ENCODE measurements around the gene SDF4.

SDF4 gene

GRCh38 chr1:1206966-1207531 lies 24.8 kb downstream of the SDF4 start:
- WGBS = 76% methylated on average over 19 of the region's 19 CpGs
- no peak overlapping the region for H3K27ac ChIP-seq (ENCODE audit: low read depth, low read length)
- peak overlapping the region; percentile 32; the same call in 1 of the 2 replicates for H3K4me3 ChIP-seq (ENCODE audit: low read length)
- H3K36me3 ChIP-seq (ENCODE audit: insufficient read depth, low read length) = no peaks in the 10 kb centered on the region
- H3K9ac ChIP-seq (ENCODE audit: low read depth, low read length) = no peak overlapping the region
- H3K9me3 ChIP-seq (ENCODE audit: insufficient read depth, low read depth, low read length) = no peaks in the 10 kb centered on the region
- no peaks in the 10 kb centered on the region; the same call in 1 of the 2 replicates for H3K4me1 ChIP-seq (ENCODE audit: insufficient read depth, low read length)
- peaks cover 35% of the 10 kb centered on the region for H3K27me3 ChIP-seq (ENCODE audit: insufficient read depth, low read length)

GRCh38 chr1:1206376-1206965 lies 25.3 kb downstream of the SDF4 start, which contains the start of gene TNFRSF18:
TSS of gene TNFRSF18 (minus strand) at chr1:1206592. CDS start at chr1:1206571, 21 bp downstream.
- no peak within 1 kb of the TSS for H3K27ac ChIP-seq (ENCODE audit: low read depth, low read length)

DNA sequence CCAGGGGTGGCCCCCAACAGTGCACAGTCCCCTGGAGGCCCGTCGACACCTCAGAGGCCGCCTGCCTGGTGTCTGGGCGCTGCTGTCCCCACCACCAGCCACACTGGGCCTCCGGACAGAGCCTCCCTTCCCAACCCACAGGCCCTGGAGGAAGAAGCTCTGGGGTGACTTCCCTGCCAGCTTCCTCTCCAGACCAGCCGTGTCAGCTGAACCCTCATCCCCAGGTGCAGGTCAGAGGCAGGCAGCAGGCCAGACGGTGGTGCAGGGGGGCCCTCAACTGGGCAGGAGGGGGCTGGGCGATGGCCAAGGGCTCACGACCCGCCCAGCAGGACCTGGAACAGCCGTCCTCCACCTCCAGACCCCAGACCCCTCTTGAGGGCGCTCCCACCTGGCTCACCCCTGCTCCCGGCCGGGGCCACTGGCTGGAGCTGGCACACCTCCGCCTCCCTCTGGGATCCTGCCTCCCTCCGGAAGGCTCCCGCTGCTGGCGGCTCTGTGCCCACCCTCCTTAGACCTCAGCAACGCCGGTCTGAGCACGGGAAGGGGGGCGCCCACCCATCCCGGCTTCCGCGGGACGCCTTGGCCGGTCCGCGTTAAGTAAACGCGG lies 25.9 kb downstream of the SDF4 start:
- no peaks in the 10 kb centered on the region for H3K36me3 ChIP-seq (ENCODE audit: insufficient read depth, low read length)
- H3K27ac ChIP-seq (ENCODE audit: low read depth, low read length) = no peak overlapping the region
- peak overlapping the region; percentile 32 for H3K4me3 ChIP-seq (ENCODE audit: low read length)
- H3K9me3 ChIP-seq (ENCODE audit: insufficient read depth, low read depth, low read length) = no peaks in the 10 kb centered on the region
- H3K27me3 ChIP-seq (ENCODE audit: insufficient read depth, low read length) = peaks cover 38% of the 10 kb centered on the region
- 33% methylated on average over 31 of the region's 31 CpGs for WGBS
- H3K9ac ChIP-seq (ENCODE audit: low read depth, low read length) = no peak overlapping the region
- no peaks in the 10 kb centered on the region; the same call in 1 of the 2 replicates for H3K4me1 ChIP-seq (ENCODE audit: insufficient read depth, low read length)

More at GRCh38 chr1:1206376-1206965, 25.3 kb downstream of the SDF4 start, which contains the start of gene TNFRSF18:
- Histone ChIP-seq H3K36me3 (ENCODE audit: insufficient read depth, low read length) (no peaks in the 10 kb centered on the region), H3K27me3 (ENCODE audit: insufficient read depth, low read length) (peaks cover 36% of the 10 kb centered on the region), H3K4me3 (ENCODE audit: low read length) (peak within 1 kb of the TSS; percentile 32), H3K9ac (ENCODE audit: low read depth, low read length) (no peak within 1 kb of the TSS), H3K4me1 (ENCODE audit: insufficient read depth, low read length) (no peaks in the 10 kb centered on the region; the same call in 1 of the 2 replicates), H3K9me3 (ENCODE audit: insufficient read depth, low read depth, low read length) (no peaks in the 10 kb centered on the region)
- WGBS = 11% methylated on average over 49 of the region's 49 CpGs

- H3K4me3 ChIP-seq (ENCODE audit: low read length) = no peak overlapping the region
- WGBS = 92% methylated on average over 19 of the region's 19 CpGs
- no peaks in the 10 kb centered on the region; the same call in 1 of the 2 replicates for H3K4me1 ChIP-seq (ENCODE audit: insufficient read depth, low read length)
- no peak overlapping the region for H3K27ac ChIP-seq (ENCODE audit: low read depth, low read length)
- H3K9me3 ChIP-seq (ENCODE audit: insufficient read depth, low read depth, low read length) = no peaks in the 10 kb centered on the region
- no peaks in the 10 kb centered on the region for H3K36me3 ChIP-seq (ENCODE audit: insufficient read depth, low read length)
- no peak overlapping the region for H3K9ac ChIP-seq (ENCODE audit: low read depth, low read length)
- peaks cover 42% of the 10 kb centered on the region for H3K27me3 ChIP-seq (ENCODE audit: insufficient read depth, low read length)
Observed at GRCh38 chr1:1204998-1205768, 26.6 kb downstream of the SDF4 start.

GRCh38 chr1:1204425-1204920 lies 27.3 kb downstream of the SDF4 start:
- no peak overlapping the region for H3K9ac ChIP-seq (ENCODE audit: low read depth, low read length)
- peaks cover 42% of the 10 kb centered on the region for H3K27me3 ChIP-seq (ENCODE audit: insufficient read depth, low read length)
- H3K36me3 ChIP-seq (ENCODE audit: insufficient read depth, low read length) = no peaks in the 10 kb centered on the region
- no peaks in the 10 kb centered on the region; the same call in 1 of the 2 replicates for H3K4me1 ChIP-seq (ENCODE audit: insufficient read depth, low read length)
- 87% methylated on average over 8 of the region's 8 CpGs for WGBS
- H3K9me3 ChIP-seq (ENCODE audit: insufficient read depth, low read depth, low read length) = no peaks in the 10 kb centered on the region
- no peak overlapping the region for H3K27ac ChIP-seq (ENCODE audit: low read depth, low read length)
- no peak overlapping the region for H3K4me3 ChIP-seq (ENCODE audit: low read length)

DNA sequence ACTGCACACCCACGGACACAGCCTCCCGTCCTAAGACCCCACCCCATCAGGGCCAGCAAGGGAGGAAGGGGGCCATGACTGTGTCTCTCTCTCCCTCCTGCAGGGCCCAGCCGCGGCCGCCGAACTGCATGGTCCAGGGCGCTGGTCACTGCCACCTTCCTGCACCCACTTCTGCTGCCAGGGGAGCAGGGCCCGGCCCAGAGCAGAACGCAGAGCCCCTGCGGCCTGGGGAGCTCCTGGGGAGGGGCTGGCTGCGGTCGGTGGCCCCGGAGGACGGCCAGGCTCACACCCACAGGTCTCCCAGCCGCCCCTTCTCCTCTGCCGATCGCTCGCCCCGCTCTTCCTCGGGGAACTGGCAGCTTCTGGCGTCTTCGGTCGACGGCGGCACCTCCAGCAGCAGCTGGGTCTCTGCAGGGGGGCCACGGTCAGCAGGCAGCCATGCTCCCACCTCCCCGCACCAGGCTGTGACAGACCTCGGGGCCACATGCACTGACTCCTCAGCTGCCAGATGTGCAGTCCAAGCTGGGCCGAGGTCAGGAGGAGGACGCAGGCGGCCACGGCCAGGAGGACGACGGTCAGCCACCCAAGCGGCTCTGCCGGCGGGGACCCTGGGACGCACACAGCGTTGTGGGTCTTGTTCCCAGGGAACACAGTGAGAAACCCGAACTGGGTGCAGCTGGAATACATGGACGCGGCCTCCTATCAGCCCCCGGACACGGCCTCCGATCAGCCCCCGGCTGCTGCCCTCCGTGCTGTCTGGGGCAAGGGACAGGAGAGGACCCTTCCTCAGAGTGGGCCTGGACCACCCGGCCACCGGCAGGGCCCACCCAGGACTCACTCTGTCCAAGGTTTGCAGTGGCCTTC lies 28.0 kb downstream of the SDF4 start:
- WGBS = 84% methylated on average over 49 of the region's 49 CpGs
- no peak overlapping the region for H3K27ac ChIP-seq (ENCODE audit: low read depth, low read length)
- no peak overlapping the region for H3K4me3 ChIP-seq (ENCODE audit: low read length)
- H3K4me1 ChIP-seq (ENCODE audit: insufficient read depth, low read length) = no peaks in the 10 kb centered on the region; the same call in 1 of the 2 replicates
- H3K9ac ChIP-seq (ENCODE audit: low read depth, low read length) = no peak overlapping the region
- no peaks in the 10 kb centered on the region for H3K36me3 ChIP-seq (ENCODE audit: insufficient read depth, low read length)
- peaks cover 42% of the 10 kb centered on the region for H3K27me3 ChIP-seq (ENCODE audit: insufficient read depth, low read length)
- no peaks in the 10 kb centered on the region for H3K9me3 ChIP-seq (ENCODE audit: insufficient read depth, low read depth, low read length)

DNA sequence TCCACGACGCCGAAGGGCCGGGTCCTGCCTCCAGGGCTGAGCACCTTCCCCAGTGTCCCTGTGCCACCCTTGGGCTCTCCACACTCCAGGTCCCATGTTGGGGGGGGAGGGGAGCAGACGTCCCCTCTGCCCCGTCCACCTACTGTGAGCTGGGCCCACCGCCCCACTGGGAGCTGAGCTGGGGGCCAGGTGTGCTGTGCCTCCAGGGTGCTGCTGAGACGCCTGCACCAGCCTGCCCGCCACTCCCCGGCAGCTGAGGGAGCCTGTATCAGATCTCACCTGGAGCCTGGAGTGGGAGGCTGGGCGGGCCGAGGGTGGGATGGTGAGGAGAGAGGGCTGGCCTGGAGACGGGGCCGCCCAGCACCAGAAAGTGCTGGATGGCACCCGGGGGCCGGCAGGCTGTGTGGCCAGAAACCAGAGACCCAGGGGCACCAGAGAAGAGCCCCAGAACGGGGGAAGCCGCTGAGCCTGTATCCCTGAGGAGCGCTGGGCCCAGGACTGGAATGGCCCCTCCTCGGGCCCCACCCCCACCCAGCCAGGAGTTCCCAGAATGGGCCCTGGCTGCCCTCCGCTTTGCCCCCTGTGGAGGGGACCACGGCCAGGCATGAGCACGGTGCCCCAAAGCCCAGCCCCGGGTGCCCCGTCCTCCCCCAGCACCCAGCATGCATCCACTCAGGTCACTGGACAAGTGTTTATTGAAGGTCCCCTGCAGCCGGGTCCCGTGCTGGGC lies 28.8 kb downstream of the SDF4 start:
- whole genome bisulfite sequencing = 76% methylated on average over 27 of the region's 27 CpGs
- H3K9ac ChIP-seq (ENCODE audit: low read depth, low read length) = no peak overlapping the region
- peaks cover 42% of the 10 kb centered on the region for H3K27me3 ChIP-seq (ENCODE audit: insufficient read depth, low read length)
- H3K36me3 ChIP-seq (ENCODE audit: insufficient read depth, low read length) = no peaks in the 10 kb centered on the region
- no peak overlapping the region for H3K27ac ChIP-seq (ENCODE audit: low read depth, low read length)
- H3K9me3 ChIP-seq (ENCODE audit: insufficient read depth, low read depth, low read length) = no peaks in the 10 kb centered on the region
- no peak overlapping the region for H3K4me3 ChIP-seq (ENCODE audit: low read length)
- H3K4me1 ChIP-seq (ENCODE audit: insufficient read depth, low read length) = no peaks in the 10 kb centered on the region; the same call in 1 of the 2 replicates

GRCh38 chr1:1200876-1201810 lies 30.7 kb downstream of the SDF4 start:
- Histone ChIP-seq H3K4me1 (ENCODE audit: insufficient read depth, low read length) (no peaks in the 10 kb centered on the region), H3K36me3 (ENCODE audit: insufficient read depth, low read length) (no peaks in the 10 kb centered on the region), H3K9me3 (ENCODE audit: insufficient read depth, low read depth, low read length) (no peaks in the 10 kb centered on the region), H3K27ac (ENCODE audit: low read depth, low read length) (no peak overlapping the region), H3K9ac (ENCODE audit: low read depth, low read length) (no peak overlapping the region), H3K27me3 (ENCODE audit: insufficient read depth, low read length) (peaks cover 27% of the 10 kb centered on the region), H3K4me3 (ENCODE audit: low read length) (peak overlapping the region; percentile 46)
- 1% methylated on average over 107 of the region's 109 CpGs for WGBS

All from HUES64 (cell line).